K562 (cell line): ENCODE results near the gene ADORA3. TPM values are rescaled to one million over a fixed set of nuclear protein-coding genes. Genes with fewer than 3 reads are reported as not detected.

Source experiments
- ATAC-seq: fragments of 200-7000 bp; cut with Tn5 transposase; 3 replicates; pipeline ENCODE4 v1.9.1; 2020; ENCODE audit warnings: moderate library complexity
- BruUV-seq: library from RNA; stranded (reverse); fragments of 400-500 nt; replicated peaks from 2 replicates; lab custom pipeline; 2021; lab: Mats Ljungman, UMichigan
- CTCF ChIA-PET: fragments of 300-600 bp; formaldehyde crosslinking; extraction: SDS; loops from one replicate; lab custom pipeline; 2021; ENCODE audit warnings: low intra/inter-chr PET ratio; lab: Yijun Ruan, JAX
- POLR2A ChIA-PET: fragments of 300-600, 350-650 bp; sonication (Branson Sonifier 250); formaldehyde crosslinking; extraction: SDS; loops from one replicate; lab custom pipeline; 2021; ENCODE audit warnings: antibody characterized with exemption, inconsistent platforms; lab: Yijun Ruan, JAX
- DNase-seq, 4 experiments: peaks; one replicate each; pipeline versions ENCODE4 v3.0.0 to v3.0.0-alpha.2; 2011 to 2018; ENCODE audit warnings: low spot score in 3 of 4, mixed read lengths in 3 of 4; ENCODE audit errors: extremely low read depth in 1 of 4
- FAIRE-seq: peaks from 2 replicates; lab custom pipeline; 2011; peaks lifted over from hg19 to GRCh38; lab: Jason Lieb, UNC
- H2AFZ ChIP-seq: 2 replicates; pipeline ENCODE4 v1.6.0; 2011; ENCODE audit warnings: low read depth, low read length, control low read depth, inconsistent platforms
- H3K27ac ChIP-seq: fragments of 200-600 bp; 3 replicates; pipeline ENCODE4 v1.8.0; 2011; ENCODE audit warnings: low read depth, mild to moderate bottlenecking, control low read depth, inconsistent platforms, low read length, moderate library complexity, mixed read lengths; ENCODE audit errors: extremely low read depth
- H3K27me3 ChIP-seq, 2 experiments: fragments of 300-600 bp in 1 of 2; 2 replicates in 1 of 2; 3 replicates in 1 of 2; pipeline versions ENCODE4 v1.6.0 to v1.8.0; 2011; ENCODE audit warnings: inconsistent platforms in 2 of 2, low read length in 2 of 2, mild to moderate bottlenecking in 1 of 2, mixed read lengths in 1 of 2, moderate library complexity in 1 of 2; ENCODE audit not compliant: control insufficient read depth in 2 of 2, insufficient read depth in 2 of 2
- H3K36me3 ChIP-seq: fragments of 300-600 bp; 3 replicates; pipeline ENCODE4 v1.8.0; 2011; ENCODE audit warnings: mild to moderate bottlenecking, low read length, inconsistent platforms; ENCODE audit not compliant: control insufficient read depth, insufficient read depth
- H3K4me1 ChIP-seq, 2 experiments: fragments of 200-600 bp in 1 of 2; replicated peaks in 1 of 2; 2 replicates in 1 of 2; 3 replicates in 1 of 2; pipeline versions ENCODE4 v1.5.1 to v1.8.0; 2011; ENCODE audit warnings: inconsistent platforms in 2 of 2, low read length in 2 of 2, mild to moderate bottlenecking in 1 of 2, mixed read lengths in 1 of 2, moderate library complexity in 1 of 2; ENCODE audit not compliant: control insufficient read depth in 2 of 2, insufficient read depth in 2 of 2
- H3K4me2 ChIP-seq: 2 replicates; pipeline ENCODE4 v1.6.1; 2011; ENCODE audit warnings: low read length, control low read depth, inconsistent platforms, mixed read lengths; ENCODE audit not compliant: insufficient read depth
- H3K4me3 ChIP-seq: fragments of 200-600 bp; sonication (generic), shearing (Covaris generic); 2 replicates; pipeline ENCODE4 v1.5.1; 2016; ENCODE audit warnings: control low read depth, inconsistent platforms
- H3K79me2 ChIP-seq: fragments of 200-600 bp; 3 replicates; pipeline ENCODE4 v1.8.0; 2011; ENCODE audit warnings: low read length, inconsistent platforms; ENCODE audit not compliant: control insufficient read depth, insufficient read depth
- H3K9ac ChIP-seq, 2 experiments: 2 replicates each; pipeline versions ENCODE4 v1.6.0 to v1.6.1; 2011; ENCODE audit warnings: low read depth in 2 of 2, low read length in 2 of 2, control low read depth in 1 of 2, inconsistent platforms in 1 of 2, mild to moderate bottlenecking in 1 of 2, mixed read lengths in 1 of 2; ENCODE audit not compliant: insufficient read depth in 1 of 2
- H3K9me1 ChIP-seq: one replicate; pipeline ENCODE4 v1.6.0; 2011; ENCODE audit warnings: inconsistent platforms, mild to moderate bottlenecking, low read length, moderate library complexity; ENCODE audit not compliant: control insufficient read depth, insufficient read depth
- H3K9me3 ChIP-seq: replicated peaks from 2 replicates; pipeline ENCODE4 v1.5.1; 2011; ENCODE audit warnings: low read depth, low read length, inconsistent platforms; ENCODE audit not compliant: control insufficient read depth, insufficient read depth
- H4K20me1 ChIP-seq: replicated peaks from 2 replicates; pipeline ENCODE4 v1.6.1; 2011; ENCODE audit warnings: low read length, inconsistent platforms, mixed read lengths; ENCODE audit not compliant: control insufficient read depth, insufficient read depth
- DMBX1 ChIP-seq: fragments of 250-450 bp; sonication (Bioruptor Pico); IDR thresholded peaks from 2 replicates; pipeline ENCODE4 v1.8.0; 2022; ENCODE audit warnings: inconsistent platforms, mild to moderate bottlenecking, moderate library complexity, borderline replicate concordance
- NRF1 ChIP-seq, 2 experiments: fragments of 450-650 bp; IDR thresholded peaks in 1 of 2; conservative IDR thresholded peaks in 1 of 2; 2 replicates each; pipeline ENCODE4 v1.6.1; 2014; ENCODE audit warnings: mild to moderate bottlenecking in 2 of 2
- SPI1 ChIP-seq: IDR thresholded peaks from 2 replicates; pipeline ENCODE4 v1.6.1; 2011; ENCODE audit warnings: low read depth, low read length, control low read depth, borderline replicate concordance
- WHSC1 ChIP-seq: IDR thresholded peaks from one replicate; pipeline ENCODE4 v1.6.1; 2012; ENCODE audit warnings: low read length, control low read depth, inconsistent platforms
- ZBTB34 ChIP-seq: fragments of 250-450 bp; sonication (Bioruptor Pico); IDR thresholded peaks from 2 replicates; pipeline ENCODE4 v1.8.0; 2021; ENCODE audit warnings: mild to moderate bottlenecking, moderate library complexity
- WGBS: fragments of 100-300 bp; shearing (Covaris generic); methylation state at CpG from one replicate; pipeline ENCODE4 v1.1.6; 2016; ENCODE audit warnings: low coverage, mixed read lengths; ENCODE audit not compliant: insufficient coverage; ENCODE audit errors: missing lambda C conversion rate; 5-methylcytosine and 5-hydroxymethylcytosine counted together
- in situ Hi-C: fragments of 300-500 bp; cut with MboI; formaldehyde crosslinking; loops from 4 replicates; pipeline ENCODE4 v1.15.0; 2018; ENCODE audit warnings: inconsistent platforms, mixed read lengths
- intact Hi-C: fragments of 100-400 bp; cut with micrococcal nuclease; formaldehyde crosslinking; loops from 2 replicates; pipeline ENCODE4 v1.14.2; 2022
- polyA plus RNA-seq, 8 experiments: library from polyadenylated mRNA; depleted of rRNA in 4 of 8; stranded (reverse) in 5 of 8; unstranded in 3 of 8; fragments of >200 nt; fragmentation: Nextera tagmentation in 2 of 8; fragmentation: Illumina TruSeq in 1 of 8; extraction: Ambion mirVana in 2 of 8; extraction: Trizol in 1 of 8; gene quantifications; 2 replicates each; pipeline versions ENCODE4 v1.2.1 to v1.2.3, GENCODE V29; 2011 to 2014; ENCODE audit warnings: inconsistent platforms in 1 of 8, missing spikeins in 1 of 8
- total RNA-seq, 7 experiments: library from RNA; depleted of rRNA in 6 of 7; stranded (reverse); fragments of >200 nt in 6 of 7; fragmentation: Illumina TruSeq in 2 of 7; extraction: Trizol in 2 of 7; gene quantifications; 2 replicates each; pipeline versions ENCODE4 v1.2.1 to v1.2.3, GENCODE V29; 2011 to 2021; ENCODE audit warnings: low replicate concordance in 1 of 7

ADORA3 gene
- total and polyA plus RNA-seq, 9 of the 15 experiments (the other 6 are each of a cell fraction or from before 2014, with no cell fraction given): 0.09 to 0.35 (median 0.16) TPM; not detected in 3

GRCh38 chr1:111509997-111510375 lies 6.6 kb upstream of the ADORA3 start:
- CTCF ChIA-PET: no interaction called here
- no peak overlapping the region for H3K4me2 ChIP-seq
- no peaks in the 10 kb centered on the region for H3K9me3 ChIP-seq
- DNase-seq (no peak), ATAC-seq (no peak), FAIRE-seq (no peak)
- peak overlapping the region; percentile 3; the same call in 1 of the 2 replicates for H2AFZ ChIP-seq
- no peaks in the 10 kb centered on the region for H3K9me1 ChIP-seq
- peaks cover 16 to 22% of the 10 kb centered on the region in 2 experiments; a peak in 4 of 5 replicates for H3K4me1 ChIP-seq
- H4K20me1 ChIP-seq: no peaks in the 10 kb centered on the region
- intact Hi-C loops: loop anchor here (5.0 kb wide), 1 partner anchor 257 kb away; no protein-coding TSS in a partner anchor
- TF ChIP-seq DMBX1 (CRISPR knock-in tag): no peak
- H3K4me3 ChIP-seq: no peak overlapping the region
- H3K36me3 ChIP-seq: no peaks in the 10 kb centered on the region
- no peaks in the 10 kb centered on the region for H3K27me3 ChIP-seq
- H3K27ac ChIP-seq: no peak overlapping the region
- in situ Hi-C loops: loop anchor here (5.0 kb wide), 1 partner anchor 147 kb away; no protein-coding TSS in a partner anchor
- POLR2A ChIA-PET: no interaction called here
- BruUV-seq: no TSS peak
- H3K9ac ChIP-seq: no peak overlapping the region
- H3K79me2 ChIP-seq: no peaks in the 10 kb centered on the region
- WGBS: 47% methylated on average over 3 of the region's 3 CpGs

GRCh38 chr1:111507411-111508201 lies 4.2 kb upstream of the ADORA3 start:
- FAIRE-seq (no peak), DNase-seq (peak; percentile 82 to 87 (median 84)), ATAC-seq (peak; percentile 92)
- Histone ChIP-seq H3K4me2 (peak overlapping the region; percentile 84), H3K79me2 (no peaks in the 10 kb centered on the region), H3K9me3 (no peaks in the 10 kb centered on the region), H3K9ac (peak overlapping the region; percentile 77 to 89), H2AFZ (peak overlapping the region; percentile 100), H3K27ac (peak overlapping the region; percentile 88), H3K36me3 (no peaks in the 10 kb centered on the region), H3K4me1 (peaks cover 22 to 24% of the 10 kb centered on the region in 2 experiments), H3K27me3 (no peaks in the 10 kb centered on the region), H3K4me3 (peak overlapping the region; percentile 33), H3K9me1 (no peaks in the 10 kb centered on the region), H4K20me1 (no peaks in the 10 kb centered on the region)
- intact Hi-C loops (loop anchor here (1.0 to 5.0 kb wide), 3 partner anchors 113 to 260 kb away; no protein-coding TSS in a partner anchor), in situ Hi-C loops (loop anchor here (5.0 kb wide), 1 partner anchor 150 kb away; no protein-coding TSS in a partner anchor)
- ChIA-PET POLR2A (interaction anchor here (0.6 to 3.6 kb wide), 27 partner anchors 10 to 284 kb away, joined by 3 to 29 read pairs (median 4); partner anchors contain the start of genes INKA2 and RAP1A), CTCF (interaction anchor here (0.6 to 2.6 kb wide), 9 partner anchors 27 to 288 kb away, joined by 3 to 41 read pairs (median 5); partner anchors contain the start of gene DDX20)
- WGBS: 17% methylated on average over 15 of the region's 15 CpGs
- TSS peak; percentile 87 for BruUV-seq
- TF ChIP-seq WHSC1 (no peak), SPI1 (peak; percentile 97), ZBTB34 (CRISPR knock-in tag) (no peak), NRF1 (conservative IDR thresholded peaks at IDR 0.05 in 1 of 2, IDR thresholded peaks at IDR 0.05 in 1 of 2) (peak; percentile 50 to 56)
